Activated CD8-positive, alpha-beta T cell treated with anti-CD3 and anti-CD28 coated beads, Interleukin-2, amount 10 ng/mL, durations not matched to agents 7 days and 5 days (primary cell): Measurements from ENCODE around the gene POMT1. TPM values are rescaled to one million over a fixed set of nuclear protein-coding genes. Genes with fewer than 3 reads are reported as not detected.

Source experiments
- ATAC-seq: fragments of 150-1000 bp; cut with Tn5 transposase; one replicate; pipeline ENCODE4 v1.10.0; 2021; ENCODE audit warnings: moderate library complexity
- CTCF ChIA-PET: fragments of 350-600 bp; sonication (Branson Sonifier 250); formaldehyde crosslinking; loops from one replicate; lab custom pipeline; 2021; ENCODE audit warnings: antibody characterized with exemption; lab: Charles Lee
- POLR2A ChIA-PET: fragments of 350-600 bp; sonication (Branson Sonifier 250); formaldehyde crosslinking; loops from one replicate; lab custom pipeline; 2021; ENCODE audit warnings: antibody characterized with exemption; lab: Charles Lee
- DNase-seq: peaks from one replicate; pipeline ENCODE4 v3.0.0-alpha.2; 2020
- H3K27ac Mint-ChIP-seq: one replicate; pipeline ENCODE4 v1.8.0; 2021; ENCODE audit warnings: mild to moderate bottlenecking, mixed read lengths
- H3K27me3 Mint-ChIP-seq: one replicate; pipeline ENCODE4 v1.8.0; 2021; ENCODE audit warnings: low read depth, mixed read lengths
- H3K36me3 Mint-ChIP-seq: one replicate; pipeline ENCODE4 v1.8.0; 2021; ENCODE audit warnings: low read depth, mixed read lengths
- H3K4me1 Mint-ChIP-seq: one replicate; pipeline ENCODE4 v1.8.0; 2021; ENCODE audit warnings: low read depth, mixed read lengths
- H3K4me3 Mint-ChIP-seq: one replicate; pipeline ENCODE4 v1.8.0; 2021; ENCODE audit warnings: mild to moderate bottlenecking, mixed read lengths
- H3K9me3 Mint-ChIP-seq: one replicate; pipeline ENCODE4 v1.8.0; 2022; ENCODE audit warnings: mixed read lengths; ENCODE audit not compliant: insufficient read depth
- total RNA-seq, 2 experiments: library from RNA; stranded (reverse); gene quantifications; one replicate each; pipeline ENCODE4 v1.2.3, GENCODE V29; 2021

The POMT1 gene
- total RNA-seq, 2 experiments from 2014 or later, result 34.4 to 39.2 TPM

DNA sequence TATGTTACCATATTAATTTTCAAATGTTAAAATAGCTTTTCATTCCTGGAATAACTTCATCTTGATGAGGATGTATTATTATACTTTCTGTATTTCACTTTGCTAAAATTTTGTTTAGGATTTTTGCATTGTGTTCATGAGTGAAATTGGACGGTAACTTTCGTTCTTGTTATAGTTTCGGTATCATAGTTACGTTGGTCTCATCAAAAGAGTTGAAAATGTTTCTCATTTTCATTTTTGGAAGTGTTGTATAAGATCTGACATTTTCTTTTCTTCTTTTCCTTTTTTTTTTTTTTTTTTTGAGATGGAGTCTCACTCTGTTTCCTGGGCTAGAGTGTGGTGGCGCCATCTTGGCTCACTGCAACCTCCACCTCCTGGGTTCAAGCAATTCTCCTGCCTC is 62.7 kb downstream of the POMT1 start:
- Mint-ChIP-seq H3K27me3 (peaks cover 3% of the 10 kb centered on the region), H3K27ac (no peak overlapping the region), H3K4me3 (no peak overlapping the region), H3K9me3 (peaks cover 4% of the 10 kb centered on the region), H3K4me1 (no peaks in the 10 kb centered on the region), H3K36me3 (peaks cover 25% of the 10 kb centered on the region)
- ChIA-PET CTCF (interaction anchor here (1.3 to 1.7 kb wide), 2 partner anchors 181 to 198 kb away, joined by 3 read pairs; no protein-coding TSS in a partner anchor), POLR2A (no interaction called here)
- ATAC-seq, result no peak
- DNase-seq, result no peak

DNA sequence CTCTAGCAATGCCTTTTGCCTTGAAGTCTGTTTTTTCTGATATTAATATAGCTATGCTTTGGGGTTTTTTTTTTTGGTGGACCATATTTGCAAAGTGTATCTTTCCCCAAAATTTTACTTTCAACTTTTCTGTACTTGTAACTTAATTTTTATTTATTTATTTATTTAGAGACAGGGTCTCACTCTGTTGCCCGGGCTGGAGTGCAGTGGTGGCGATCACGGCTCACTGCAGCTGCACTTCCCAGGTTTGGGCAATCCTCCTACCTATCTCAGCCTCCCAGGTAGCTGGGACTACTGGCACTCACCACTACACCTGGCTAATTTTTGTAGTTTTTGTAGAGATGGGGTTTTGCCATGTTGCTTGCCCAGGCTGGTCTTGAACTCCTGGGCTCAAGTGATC is 63.4 kb downstream of the POMT1 start:
- Mint-ChIP-seq H3K9me3 (peaks cover 4% of the 10 kb centered on the region), H3K36me3 (peaks cover 28% of the 10 kb centered on the region), H3K4me1 (no peaks in the 10 kb centered on the region), H3K27me3 (no peaks in the 10 kb centered on the region), H3K27ac (no peak overlapping the region), H3K4me3 (no peak overlapping the region)
- DNase-seq (no peak), ATAC-seq (no peak)
- POLR2A ChIA-PET, result no interaction called here
- CTCF ChIA-PET, result interaction anchor here (1.7 kb wide), 1 partner anchor 181 kb away, joined by 3 read pairs; no protein-coding TSS in a partner anchor

DNA sequence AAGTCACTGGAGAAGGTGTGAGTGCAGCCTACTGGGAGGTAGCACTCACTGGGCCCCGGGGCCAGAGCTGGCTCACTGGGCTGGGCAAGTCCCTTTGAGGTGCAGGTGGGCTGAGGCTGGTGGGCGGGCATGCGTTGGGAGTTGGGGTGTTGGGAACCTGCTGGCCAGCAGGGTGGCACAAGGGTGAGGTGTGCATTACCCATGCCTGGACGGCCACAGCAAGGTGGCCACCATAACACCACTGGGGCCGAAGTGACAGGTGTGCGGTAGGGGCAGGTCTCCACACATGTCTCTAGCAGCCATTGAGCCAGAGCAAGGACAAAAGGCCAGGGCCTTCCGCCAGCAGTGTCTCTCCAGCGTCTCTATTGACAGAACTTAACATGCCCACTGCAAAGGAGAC is 65.2 kb downstream of the POMT1 start:
- no peaks in the 10 kb centered on the region for H3K4me1 Mint-ChIP-seq

More for the DNA sequence above, 65.2 kb downstream of the POMT1 start:
- Mint-ChIP-seq H3K4me3 (no peak overlapping the region), H3K9me3 (no peaks in the 10 kb centered on the region), H3K36me3 (peaks cover 37% of the 10 kb centered on the region), H3K27me3 (no peaks in the 10 kb centered on the region), H3K27ac (no peak overlapping the region)
- no peak for ATAC-seq
- POLR2A ChIA-PET, result no interaction called here
- no peak for DNase-seq
- CTCF ChIA-PET, result no interaction called here

Other genes starting within 250 kb of the POMT1 start
- gene FAM78A, start 226.4 kb upstream of the POMT1 start, total RNA-seq, result 100 to 1,000 TPM in 1 of 2 experiments, 10 to 100 TPM in 1; 99.2 to 101 TPM
- gene PLPP7, start 213.2 kb upstream of the POMT1 start, total RNA-seq, result under 1 TPM in 1 of 2 experiments, not detected in 1; 0.21 TPM
- gene PRRC2B, start 108.8 kb upstream of the POMT1 start, total RNA-seq, result 100 to 1,000 TPM; 215 to 216 TPM
- gene UCK1, start 28.3 kb downstream of the POMT1 start, total RNA-seq, result 10 to 100 TPM; 35.8 to 36.6 TPM
- not detected for gene PRRT1B, start 42.6 kb downstream of the POMT1 start, total RNA-seq
- 100 to 1,000 TPM; 128 TPM for gene RAPGEF1, start 237.2 kb downstream of the POMT1 start, total RNA-seq